Keratinocyte (primary cell): ENCODE data around the gene SAMD10. TPM values are rescaled to one million over a fixed set of nuclear protein-coding genes. Genes with fewer than 3 reads are reported as not detected.
"Not testable (repeated sequence)": the region's sequence is repeated elsewhere in the genome, so short reads cannot be mapped to it uniquely, and the experiment has no call there.

Experiments
- DNase-seq: peaks from one replicate; pipeline ENCODE4 v3.0.0-alpha.2; 2011; ENCODE audit warnings: low read depth, missing footprints, low spot score
- FAIRE-seq: peaks from 2 replicates; lab custom pipeline; 2011; peaks lifted over from hg19 to GRCh38; lab: Jason Lieb, UNC
- H2AFZ ChIP-seq: 2 replicates; pipeline ENCODE4 v1.6.0; 2012; ENCODE audit warnings: low read length, control low read depth, inconsistent platforms; ENCODE audit not compliant: control insufficient read depth
- H3K27ac ChIP-seq: 2 replicates; pipeline ENCODE4 v1.5.1; 2011; ENCODE audit warnings: low read length; ENCODE audit not compliant: control insufficient read depth, insufficient read depth
- H3K27me3 ChIP-seq: 3 replicates; pipeline ENCODE4 v1.6.0; 2011; ENCODE audit warnings: low read length; ENCODE audit not compliant: control insufficient read depth, insufficient read depth; ENCODE audit errors: extremely low read depth
- H3K36me3 ChIP-seq, 2 experiments: 2 replicates in 1 of 2; 3 replicates in 1 of 2; pipeline ENCODE4 v1.5.1; 2011; ENCODE audit warnings: low read length in 2 of 2, mild to moderate bottlenecking in 1 of 2; ENCODE audit not compliant: control insufficient read depth in 2 of 2, insufficient read depth in 2 of 2; ENCODE audit errors: extremely low read depth in 1 of 2
- H3K4me1 ChIP-seq: 3 replicates; pipeline ENCODE4 v1.5.1; 2011; ENCODE audit warnings: low read length; ENCODE audit not compliant: control insufficient read depth, insufficient read depth; ENCODE audit errors: extremely low read depth
- H3K4me2 ChIP-seq: 3 replicates; pipeline ENCODE4 v1.6.0; 2011; ENCODE audit warnings: low read depth, low read length; ENCODE audit not compliant: control insufficient read depth, insufficient read depth; ENCODE audit errors: extremely low read depth
- H3K4me3 ChIP-seq, 3 experiments: fragments of 200-600 bp in 1 of 3; sonication (generic) in 1 of 3; 2 replicates in 2 of 3; 3 replicates in 1 of 3; pipeline ENCODE4 v1.5.1; 2011 to 2016; ENCODE audit warnings: low read length in 3 of 3, mild to moderate bottlenecking in 3 of 3, control low read depth in 2 of 3, inconsistent platforms in 1 of 3, low read depth in 1 of 3, mixed read lengths in 1 of 3, mixed run types in 1 of 3, moderate library complexity in 1 of 3; ENCODE audit not compliant: control insufficient read depth in 2 of 3, insufficient read depth in 2 of 3; ENCODE audit errors: extremely low read depth in 1 of 3
- H3K79me2 ChIP-seq: 2 replicates; pipeline ENCODE4 v1.6.0; 2012; ENCODE audit warnings: low read length; ENCODE audit not compliant: control insufficient read depth, insufficient read depth
- H3K9ac ChIP-seq: 3 replicates; pipeline ENCODE4 v1.6.0; 2011; ENCODE audit warnings: low read length; ENCODE audit not compliant: control insufficient read depth, insufficient read depth; ENCODE audit errors: extremely low read depth
- H3K9me1 ChIP-seq: 3 replicates; pipeline ENCODE4 v1.6.0; 2011; ENCODE audit warnings: low read length; ENCODE audit not compliant: control insufficient read depth, insufficient read depth; ENCODE audit errors: extremely low read depth
- H3K9me3 ChIP-seq: 2 replicates; pipeline ENCODE4 v1.5.1; 2012; ENCODE audit warnings: low read depth, low read length; ENCODE audit not compliant: control insufficient read depth
- H4K20me1 ChIP-seq: 3 replicates; pipeline ENCODE4 v1.6.0; 2011; ENCODE audit warnings: low read length; ENCODE audit not compliant: control insufficient read depth, insufficient read depth; ENCODE audit errors: extremely low read depth
- EZH2 ChIP-seq: IDR thresholded peaks from one replicate; pipeline ENCODE4 v1.6.1; 2012; ENCODE audit warnings: inconsistent platforms, mild to moderate bottlenecking, low read length, moderate library complexity
- dilution Hi-C: fragments of 300-500 bp; cut with MboI; formaldehyde crosslinking; loops from one replicate; pipeline ENCODE4 v1.7.0; 2020; ENCODE audit warnings: low sequenced_read_pairs; ENCODE audit not compliant: extremely low pct_ligation_motif_present
- polyA plus RNA-seq, 5 experiments: library from polyadenylated mRNA; depleted of rRNA in 3 of 5; stranded (reverse) in 3 of 5; stranded (forward) in 1 of 5; unstranded in 1 of 5; fragments of >200 nt; gene quantifications; 1 replicate in 1 of 5; 2 replicates in 3 of 5; 3 replicates in 1 of 5; pipeline versions ENCODE4 v1.2.1 to v1.2.3, GENCODE V29; 2011 to 2012; ENCODE audit warnings: missing spikeins in 2 of 5, low read depth in 1 of 5, low replicate concordance in 1 of 5
- TF ChIP-seq, protein P1 (sequence below), 3 experiments: IDR thresholded peaks in 1 of 3; conservative IDR thresholded peaks in 1 of 3; optimal IDR thresholded peaks in 1 of 3; 2 replicates in 2 of 3; 3 replicates in 1 of 3; pipeline versions ENCODE3 to v1.5.1; 2011; ENCODE audit warnings: low read length in 3 of 3, mild to moderate bottlenecking in 3 of 3, moderate library complexity in 2 of 3, control low read depth in 1 of 3, inconsistent platforms in 1 of 3; ENCODE audit not compliant: insufficient read depth in 2 of 3; ENCODE audit errors: extremely low read depth in 1 of 3

The SAMD10 gene
- polyA plus RNA-seq, 1 donor (not counting 4 experiments of a cell fraction or from before 2014, with no cell fraction given): 0.45 TPM

DNA sequence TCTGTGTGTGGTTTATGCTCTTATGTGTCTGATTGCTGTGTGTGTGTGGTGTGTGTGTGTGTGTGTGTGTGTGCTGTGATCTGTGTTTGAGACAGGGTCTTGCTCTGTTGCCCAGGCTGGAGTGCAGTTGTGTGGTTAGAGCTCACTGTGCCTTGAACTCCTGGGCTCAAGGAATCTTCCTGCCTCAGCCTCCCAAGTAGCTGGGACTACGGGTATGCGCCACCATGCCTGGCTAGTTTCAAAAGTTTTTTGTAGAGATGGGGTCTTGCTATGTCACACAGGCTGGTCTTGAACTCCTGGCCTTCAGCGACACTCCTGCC lies 6.3 kb downstream of the SAMD10 start:
- Histone ChIP-seq H4K20me1 (no peaks in the 10 kb centered on the region), H2AFZ (no peak overlapping the region), H3K9me1 (no peaks in the 10 kb centered on the region), H3K27me3 (peaks cover 4% of the 10 kb centered on the region), H3K9me3 (no peaks in the 10 kb centered on the region), H3K4me2 (peak overlapping the region; percentile 92), H3K36me3 (no peaks in the 10 kb centered on the region), H3K9ac (no peak overlapping the region), H3K4me1 (peaks cover 9% of the 10 kb centered on the region), H3K4me3 (no peak overlapping the region), H3K79me2 (peaks cover 11% of the 10 kb centered on the region), H3K27ac (no peak overlapping the region)
- dilution Hi-C loops: no loop called here
- FAIRE-seq: no peak
- no peak for DNase-seq
- no peak for TF ChIP-seq EZH2
- TF ChIP-seq, protein P1, sequence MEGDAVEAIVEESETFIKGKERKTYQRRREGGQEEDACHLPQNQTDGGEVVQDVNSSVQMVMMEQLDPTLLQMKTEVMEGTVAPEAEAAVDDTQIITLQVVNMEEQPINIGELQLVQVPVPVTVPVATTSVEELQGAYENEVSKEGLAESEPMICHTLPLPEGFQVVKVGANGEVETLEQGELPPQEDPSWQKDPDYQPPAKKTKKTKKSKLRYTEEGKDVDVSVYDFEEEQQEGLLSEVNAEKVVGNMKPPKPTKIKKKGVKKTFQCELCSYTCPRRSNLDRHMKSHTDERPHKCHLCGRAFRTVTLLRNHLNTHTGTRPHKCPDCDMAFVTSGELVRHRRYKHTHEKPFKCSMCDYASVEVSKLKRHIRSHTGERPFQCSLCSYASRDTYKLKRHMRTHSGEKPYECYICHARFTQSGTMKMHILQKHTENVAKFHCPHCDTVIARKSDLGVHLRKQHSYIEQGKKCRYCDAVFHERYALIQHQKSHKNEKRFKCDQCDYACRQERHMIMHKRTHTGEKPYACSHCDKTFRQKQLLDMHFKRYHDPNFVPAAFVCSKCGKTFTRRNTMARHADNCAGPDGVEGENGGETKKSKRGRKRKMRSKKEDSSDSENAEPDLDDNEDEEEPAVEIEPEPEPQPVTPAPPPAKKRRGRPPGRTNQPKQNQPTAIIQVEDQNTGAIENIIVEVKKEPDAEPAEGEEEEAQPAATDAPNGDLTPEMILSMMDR (optimal IDR thresholded peaks at IDR 0.05 in 1 of 3, IDR thresholded peaks at IDR 0.05 in 1 of 3, conservative IDR thresholded peaks at IDR 0.05 in 1 of 3; ENCODE audit: extremely low read depth in 1 of 3, insufficient read depth in 2 of 3, low read length in 3 of 3): no peak

GRCh38 chr20:63972312-63973159 lies 6.9 kb downstream of the SAMD10 start:
- Histone ChIP-seq H3K9me1 (no peaks in the 10 kb centered on the region), H2AFZ (no peak overlapping the region), H3K27me3 (peaks cover 4% of the 10 kb centered on the region), H3K4me2 (no peak overlapping the region), H3K4me3 (no peak overlapping the region), H3K4me1 (peaks cover 7% of the 10 kb centered on the region), H3K27ac (no peak overlapping the region), H3K9me3 (no peaks in the 10 kb centered on the region), H3K9ac (no peak overlapping the region), H3K79me2 (peaks cover 12% of the 10 kb centered on the region), H4K20me1 (no peaks in the 10 kb centered on the region), H3K36me3 (no peaks in the 10 kb centered on the region)
- dilution Hi-C loops: no loop called here
- FAIRE-seq (no peak), DNase-seq (no peak)
- no peak for TF ChIP-seq EZH2
- TF ChIP-seq, protein P1 (optimal IDR thresholded peaks at IDR 0.05 in 1 of 3, IDR thresholded peaks at IDR 0.05 in 1 of 3, conservative IDR thresholded peaks at IDR 0.05 in 1 of 3; ENCODE audit: extremely low read depth in 1 of 3, insufficient read depth in 2 of 3, low read length in 3 of 3): no peak

- DNase-seq, H3K9me1 ChIP-seq, H3K9ac ChIP-seq, FAIRE-seq, H3K4me2 ChIP-seq, H3K27me3 ChIP-seq, H3K4me3 ChIP-seq, dilution Hi-C loops, H3K9me3 ChIP-seq, H3K4me1 ChIP-seq, H3K27ac ChIP-seq, H2AFZ ChIP-seq, H4K20me1 ChIP-seq, H3K36me3 ChIP-seq: not testable (repeated sequence)
- peaks cover 12% of the 10 kb centered on the region for H3K79me2 ChIP-seq
Measured at GRCh38 chr20:63971960-63972311, 7.5 kb downstream of the SAMD10 start.
